Duodenal mucosa (tissue), 2 donors: Measurements from ENCODE around the gene RRP7A.
A peak's percentile ranks its signal among the peaks of the same experiment; 100 is the strongest.
"Not testable (repeated sequence)": the region's sequence is repeated elsewhere in the genome, so short reads cannot be mapped to it uniquely, and the experiment has no call there.

Source experiments
- H3K27ac ChIP-seq: one replicate; pipeline ENCODE4 v1.7.0; 2013; ENCODE audit warnings: low read depth, low read length
- H3K27me3 ChIP-seq, 2 donors: one replicate each; pipeline ENCODE4 v1.7.0; 2013; ENCODE audit warnings: low read length in 2 of 2, control low read depth in 1 of 2; ENCODE audit not compliant: insufficient read depth in 2 of 2, control insufficient read depth in 1 of 2
- H3K36me3 ChIP-seq, 2 donors: one replicate each; pipeline ENCODE4 v1.7.0; 2013; ENCODE audit warnings: low read length in 2 of 2, control low read depth in 1 of 2; ENCODE audit not compliant: insufficient read depth in 2 of 2, control insufficient read depth in 1 of 2
- H3K4me1 ChIP-seq, 2 donors: one replicate each; pipeline ENCODE4 v1.7.0; 2013; ENCODE audit warnings: low read length in 2 of 2, control low read depth in 1 of 2; ENCODE audit not compliant: insufficient read depth in 2 of 2, control insufficient read depth in 1 of 2
- H3K4me3 ChIP-seq, 2 donors: one replicate each; pipeline ENCODE4 v1.7.0; 2013; ENCODE audit warnings: low read length in 2 of 2, low read depth in 1 of 2
- H3K9ac ChIP-seq, 2 donors: one replicate each; pipeline ENCODE4 v1.7.0; 2013; ENCODE audit warnings: low read length in 2 of 2, low read depth in 1 of 2
- H3K9me3 ChIP-seq, 2 donors: one replicate each; pipeline ENCODE4 v1.7.0; 2013; ENCODE audit warnings: low read length in 2 of 2, control low read depth in 1 of 2; ENCODE audit not compliant: control insufficient read depth in 1 of 2

Gene RRP7A

GRCh38 chr22:42519525-42520401 lies at the start of gene RRP7A:
Gene RRP7A, minus strand, starts transcription at chr22:42519796. Its CDS starts 10 bp downstream, at chr22:42519786.
- H3K9ac ChIP-seq, result peak within 1 kb of the TSS; percentile 65 to 84
- H3K4me3 ChIP-seq, result peak within 1 kb of the TSS; percentile 62 to 86
- peaks cover 0 to 19% of the 10 kb centered on the region in 2 donors for H3K36me3 ChIP-seq
- peak within 1 kb of the TSS; percentile 42 for H3K27ac ChIP-seq
- H3K4me1 ChIP-seq, result peaks cover 4 to 11% of the 10 kb centered on the region in 2 donors
- H3K9me3 ChIP-seq, result no peaks in the 10 kb centered on the region
- no peaks in the 10 kb centered on the region for H3K27me3 ChIP-seq

- not testable (repeated sequence) for H3K27me3 ChIP-seq, H3K27ac ChIP-seq, H3K4me1 ChIP-seq, H3K36me3 ChIP-seq, H3K4me3 ChIP-seq, H3K9me3 ChIP-seq, H3K9ac ChIP-seq
Measured at GRCh38 chr22:42567950-42568349, 48.4 kb upstream of the RRP7A start.

- no peak overlapping the region for H3K4me3 ChIP-seq
- H3K4me1 ChIP-seq, result peaks cover 11 to 16% of the 10 kb centered on the region in 2 donors
- H3K36me3 ChIP-seq, result peaks cover 0 to 4% of the 10 kb centered on the region in 2 donors
- H3K9me3 ChIP-seq, result no peaks in the 10 kb centered on the region
- no peak overlapping the region for H3K9ac ChIP-seq
- H3K27me3 ChIP-seq, result no peaks in the 10 kb centered on the region
- H3K27ac ChIP-seq, result no peak overlapping the region
Measured at GRCh38 chr22:42565956-42566355, 46.4 kb upstream of the RRP7A start.

- Histone ChIP-seq H3K27me3 (no peaks in the 10 kb centered on the region), H3K4me1 (peaks cover 11 to 16% of the 10 kb centered on the region in 2 donors)
Measured at GRCh38 chr22:42564699-42565098, 45.1 kb upstream of the RRP7A start.

GRCh38 chr22:42563943-42564342 lies 44.3 kb upstream of the RRP7A start:
- not testable (repeated sequence) for H3K27ac ChIP-seq, H3K36me3 ChIP-seq, H3K27me3 ChIP-seq, H3K9me3 ChIP-seq, H3K4me3 ChIP-seq, H3K9ac ChIP-seq
- peaks cover 11 to 16% of the 10 kb centered on the region in 2 donors for H3K4me1 ChIP-seq

More at GRCh38 chr22:42564699-42565098, 45.1 kb upstream of the RRP7A start:
- Histone ChIP-seq H3K4me3 (no peak overlapping the region), H3K36me3 (peaks cover 0 to 1% of the 10 kb centered on the region in 2 donors), H3K27ac (no peak overlapping the region), H3K9ac (no peak overlapping the region), H3K9me3 (no peaks in the 10 kb centered on the region)

GRCh38 chr22:42562684-42563083 lies 43.1 kb upstream of the RRP7A start:
- H3K9ac ChIP-seq, result peak overlapping the region in 1 of 2 donors; percentile 11
- peaks cover 11 to 16% of the 10 kb centered on the region in 2 donors for H3K4me1 ChIP-seq
- no peaks in the 10 kb centered on the region for H3K9me3 ChIP-seq
- H3K27ac ChIP-seq, result no peak overlapping the region
- H3K4me3 ChIP-seq, result no peak overlapping the region
- H3K27me3 ChIP-seq, result no peaks in the 10 kb centered on the region
- H3K36me3 ChIP-seq, result no peaks in the 10 kb centered on the region

- Histone ChIP-seq H3K9me3 (no peaks in the 10 kb centered on the region), H3K27ac (no peak overlapping the region), H3K9ac (peak overlapping the region in 1 of 2 donors; percentile 11), H3K27me3 (no peaks in the 10 kb centered on the region), H3K4me1 (peaks cover 11 to 16% of the 10 kb centered on the region in 2 donors), H3K4me3 (no peak overlapping the region), H3K36me3 (no peaks in the 10 kb centered on the region)
Measured at GRCh38 chr22:42562279-42562678, 42.7 kb upstream of the RRP7A start.

- H3K27me3 ChIP-seq, result no peaks in the 10 kb centered on the region
- H3K36me3 ChIP-seq, result no peaks in the 10 kb centered on the region
- no peaks in the 10 kb centered on the region for H3K9me3 ChIP-seq
- H3K9ac ChIP-seq, result no peak overlapping the region
- H3K4me1 ChIP-seq, result peaks cover 11 to 16% of the 10 kb centered on the region in 2 donors
- H3K27ac ChIP-seq, result no peak overlapping the region
- no peak overlapping the region for H3K4me3 ChIP-seq
Measured at GRCh38 chr22:42561856-42562255, 42.3 kb upstream of the RRP7A start.

- no peaks in the 10 kb centered on the region for H3K36me3 ChIP-seq
- no peak overlapping the region for H3K9ac ChIP-seq
- H3K4me1 ChIP-seq, result peaks cover 11 to 16% of the 10 kb centered on the region in 2 donors
- H3K9me3 ChIP-seq, result no peaks in the 10 kb centered on the region
- H3K27me3 ChIP-seq, result no peaks in the 10 kb centered on the region
- H3K4me3 ChIP-seq, result no peak overlapping the region
- H3K27ac ChIP-seq, result no peak overlapping the region
Measured at GRCh38 chr22:42560781-42561180, 41.2 kb upstream of the RRP7A start.

GRCh38 chr22:42560381-42560780 lies 40.8 kb upstream of the RRP7A start:
- H3K9ac ChIP-seq, result no peak overlapping the region
- no peak overlapping the region for H3K4me3 ChIP-seq
- H3K27ac ChIP-seq, result no peak overlapping the region
- no peaks in the 10 kb centered on the region for H3K36me3 ChIP-seq
- no peaks in the 10 kb centered on the region for H3K9me3 ChIP-seq
- peaks cover 11 to 16% of the 10 kb centered on the region in 2 donors for H3K4me1 ChIP-seq
- H3K27me3 ChIP-seq, result no peaks in the 10 kb centered on the region
